Measurements from ENCODE around the gene CYP3A4.

DNA sequence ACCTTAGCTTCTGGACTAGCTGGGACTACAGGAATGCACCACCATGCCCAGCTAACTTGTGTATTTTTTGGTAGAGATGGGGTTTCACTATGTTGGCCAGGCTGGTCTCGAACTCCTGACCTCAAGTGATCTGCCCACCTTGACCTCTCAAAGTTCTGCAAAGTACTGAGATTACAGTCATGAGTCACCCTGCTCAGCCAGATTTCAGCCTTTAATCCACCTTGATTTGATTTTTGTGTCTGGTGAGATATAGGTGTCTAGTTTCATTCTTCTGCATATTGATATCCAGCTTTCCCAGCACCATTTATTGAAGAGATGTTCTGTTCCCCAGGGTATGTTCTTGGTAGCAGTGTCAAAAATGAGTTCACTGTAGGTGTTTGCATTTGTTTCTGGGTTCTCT lies 28.9 kb downstream of the CYP3A4 start:
- TF ChIP-seq, protein P1, sequence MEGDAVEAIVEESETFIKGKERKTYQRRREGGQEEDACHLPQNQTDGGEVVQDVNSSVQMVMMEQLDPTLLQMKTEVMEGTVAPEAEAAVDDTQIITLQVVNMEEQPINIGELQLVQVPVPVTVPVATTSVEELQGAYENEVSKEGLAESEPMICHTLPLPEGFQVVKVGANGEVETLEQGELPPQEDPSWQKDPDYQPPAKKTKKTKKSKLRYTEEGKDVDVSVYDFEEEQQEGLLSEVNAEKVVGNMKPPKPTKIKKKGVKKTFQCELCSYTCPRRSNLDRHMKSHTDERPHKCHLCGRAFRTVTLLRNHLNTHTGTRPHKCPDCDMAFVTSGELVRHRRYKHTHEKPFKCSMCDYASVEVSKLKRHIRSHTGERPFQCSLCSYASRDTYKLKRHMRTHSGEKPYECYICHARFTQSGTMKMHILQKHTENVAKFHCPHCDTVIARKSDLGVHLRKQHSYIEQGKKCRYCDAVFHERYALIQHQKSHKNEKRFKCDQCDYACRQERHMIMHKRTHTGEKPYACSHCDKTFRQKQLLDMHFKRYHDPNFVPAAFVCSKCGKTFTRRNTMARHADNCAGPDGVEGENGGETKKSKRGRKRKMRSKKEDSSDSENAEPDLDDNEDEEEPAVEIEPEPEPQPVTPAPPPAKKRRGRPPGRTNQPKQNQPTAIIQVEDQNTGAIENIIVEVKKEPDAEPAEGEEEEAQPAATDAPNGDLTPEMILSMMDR (IDR thresholded peaks at IDR 0.05; ENCODE audit: low read depth, low read length, poor library complexity, severe bottlenecking) = no peak
- no peak for TF ChIP-seq EZH2phosphoT487 (IDR thresholded peaks at IDR 0.05; ENCODE audit: borderline replicate concordance, low read length)
